Left ventricle myocardium superior (tissue), 1 donor: Measurements from ENCODE around the gene RNF130. TPM values are rescaled to one million over a fixed set of nuclear protein-coding genes. Genes with fewer than 3 reads are reported as not detected.
"Not testable (repeated sequence)": the region's sequence is repeated elsewhere in the genome, so short reads cannot be mapped to it uniquely, and the experiment has no call there.

ENCODE experiments used
- ATAC-seq: fragments of 200-7000 bp; cut with Tn5 transposase; one replicate; pipeline ENCODE4 v1.9.1; 2020; ENCODE audit warnings: mild to moderate bottlenecking, moderate library complexity
- DNase-seq: peaks from one replicate; pipeline ENCODE4 v3.0.0-alpha.2; 2020
- intact Hi-C: fragments of 100-400 bp; cut with micrococcal nuclease; formaldehyde crosslinking; loops from one replicate; pipeline ENCODE4 v1.11.0; 2022
- total RNA-seq: library from RNA; stranded (reverse); fragmentation: NEBNext Ultra II Directional; extraction: Animal tissue kit (Norgen Biotek cat#: 25700); gene quantifications from one replicate; pipeline ENCODE4 v1.2.1, GENCODE V29; 2021
- donor health status: DM: no; HTN: yes; CAD: no; lungs with severe emphysema.

The RNF130 gene
- total RNA-seq, 1 donor from 2014 or later: 46.8 TPM

GRCh38 chr5:179959118-179959517 is 112.4 kb downstream of the RNF130 start:
- intact Hi-C loops, ATAC-seq, DNase-seq: not testable (repeated sequence)

DNA sequence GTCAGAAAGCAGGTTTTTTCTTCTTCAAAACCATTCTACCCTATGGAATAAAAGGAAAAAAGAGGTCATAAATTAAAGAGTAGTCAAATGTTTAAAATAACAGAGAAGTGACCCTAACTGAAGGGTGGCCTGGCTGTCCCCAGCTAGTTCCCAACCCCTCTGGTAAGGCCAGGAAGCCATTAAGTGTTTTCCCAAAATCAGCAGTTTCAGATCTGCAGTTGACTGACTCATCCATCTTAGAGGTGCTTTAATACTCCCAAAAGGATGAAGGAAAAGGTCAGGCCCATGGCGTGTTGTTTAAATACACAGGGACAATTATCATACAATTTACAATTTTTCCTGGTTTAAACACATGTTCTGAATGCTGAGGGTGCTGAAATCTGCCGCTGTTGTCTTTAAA is 115.9 kb downstream of the RNF130 start:
- ATAC-seq (no peak), DNase-seq (no peak)
- intact Hi-C loops: no loop called here

GRCh38 chr5:179955062-179955461 is 116.5 kb downstream of the RNF130 start:
- ATAC-seq (no peak), DNase-seq (no peak)
- intact Hi-C loops: no loop called here

GRCh38 chr5:179954434-179954833 is 117.1 kb downstream of the RNF130 start:
- intact Hi-C loops: no loop called here
- DNase-seq (no peak), ATAC-seq (no peak)

DNA sequence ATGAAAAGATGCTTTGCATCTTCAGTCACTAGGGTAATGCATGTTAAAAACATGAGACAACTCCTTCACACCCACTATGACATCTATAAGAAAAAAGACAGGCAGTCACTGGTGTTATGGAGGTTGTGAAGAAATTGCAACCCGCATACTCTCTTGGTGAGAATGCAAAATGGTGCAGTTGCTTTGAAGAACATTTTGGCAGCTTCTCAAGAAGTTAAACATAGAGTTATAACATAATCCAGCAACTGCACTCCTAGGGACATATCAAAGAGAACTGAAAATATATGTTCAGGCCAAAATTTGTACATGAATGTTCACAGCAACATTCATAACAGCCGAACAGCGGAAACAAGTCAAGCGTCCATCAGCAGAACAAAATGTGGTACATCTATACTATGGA is 117.6 kb downstream of the RNF130 start:
- ATAC-seq: no peak
- intact Hi-C loops: no loop called here

DNA sequence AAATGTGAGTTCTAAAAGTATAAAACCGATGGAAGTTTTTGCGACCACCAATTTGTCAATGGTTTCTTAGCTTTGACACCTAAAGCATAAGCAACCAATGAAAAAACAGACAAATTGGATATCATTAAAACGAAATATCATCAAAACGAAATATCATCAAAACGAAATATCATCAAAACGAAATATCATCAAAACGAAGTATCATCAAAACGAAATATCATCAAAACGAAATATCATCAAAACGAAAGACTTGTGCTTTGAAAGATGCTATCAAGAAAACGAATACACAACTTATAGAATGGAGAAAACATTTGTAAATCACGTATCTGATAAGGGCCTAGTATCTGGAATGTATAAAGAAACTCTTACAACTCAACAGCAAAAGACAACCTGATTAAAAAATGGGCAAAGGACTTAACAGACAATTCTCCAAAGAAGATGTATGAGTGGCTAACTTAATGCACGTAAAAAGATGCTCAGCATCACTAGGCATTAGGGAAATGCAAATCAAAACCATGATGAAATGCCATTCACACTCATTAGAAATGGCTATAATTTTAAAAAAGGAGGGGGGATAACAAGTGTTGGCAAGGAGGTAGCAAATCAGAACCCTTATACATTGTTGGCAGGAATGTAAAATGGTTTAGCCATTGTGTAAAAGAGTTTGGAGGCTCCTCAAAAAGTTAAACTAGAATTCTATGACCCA is 134.4 kb downstream of the RNF130 start:
- intact Hi-C loops: no loop called here
- no peak for DNase-seq
- ATAC-seq: no peak

More for the DNA sequence above, 117.6 kb downstream of the RNF130 start:
- DNase-seq: no peak

DNA sequence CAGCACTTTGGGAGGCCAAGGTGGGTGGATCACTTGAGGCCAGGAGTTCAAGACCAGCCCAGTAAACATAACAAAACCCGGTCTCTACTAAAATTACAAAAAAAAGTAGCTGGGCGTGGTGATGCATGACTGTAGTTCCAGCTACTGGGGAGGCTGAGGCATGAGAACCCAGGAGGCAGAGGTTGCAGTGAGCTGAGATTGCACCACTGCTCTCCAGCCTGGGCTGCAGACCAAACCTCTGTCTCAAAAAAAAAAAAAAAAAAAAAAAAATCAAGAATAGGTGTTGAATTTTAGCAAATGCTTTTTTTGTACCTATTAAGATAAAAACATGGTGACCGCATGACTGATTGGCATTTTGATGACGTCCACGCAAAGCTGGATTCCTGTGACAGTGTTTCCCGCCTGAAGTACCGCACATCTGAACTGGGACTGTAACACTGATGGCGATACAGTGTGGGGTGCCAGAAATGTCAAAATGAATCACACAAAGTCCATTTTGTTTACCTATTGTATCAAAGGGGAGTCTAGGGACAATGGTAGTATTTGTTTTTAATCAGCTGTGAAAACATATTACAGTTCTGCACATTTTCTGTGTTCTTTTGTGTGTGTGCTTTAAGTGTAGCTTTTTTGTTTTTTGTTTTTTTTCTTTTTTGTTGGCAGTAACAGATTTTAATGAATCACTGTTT is 140.6 kb downstream of the RNF130 start:
- DNase-seq: no peak
- intact Hi-C loops: no loop called here
- ATAC-seq: no peak

DNA sequence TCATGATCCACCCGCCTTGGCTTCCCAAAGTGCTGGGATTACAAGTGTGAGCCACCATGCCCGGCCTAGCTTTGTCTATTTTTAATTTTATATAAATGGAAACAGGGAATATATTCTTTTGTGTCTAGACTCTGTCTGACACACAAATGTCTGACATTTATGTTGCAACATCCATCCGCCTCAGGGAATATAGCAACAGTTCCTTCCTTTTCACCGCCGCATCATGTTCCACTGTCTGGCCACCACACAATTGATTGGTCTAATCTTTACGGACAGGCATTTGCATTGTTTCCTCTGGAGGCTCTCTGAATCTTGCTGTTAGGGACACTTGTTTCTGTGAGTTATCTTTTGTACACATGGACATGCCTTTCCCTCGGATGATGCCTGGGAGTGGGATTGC is 143.7 kb downstream of the RNF130 start:
- intact Hi-C loops: no loop called here
- DNase-seq (no peak), ATAC-seq (no peak)

- ATAC-seq (no peak), DNase-seq (no peak)
- intact Hi-C loops: no loop called here
These were observed 144.9 kb downstream of the RNF130 start for GRCh38 chr5:179926657-179927056.

- DNase-seq: no peak
- intact Hi-C loops: no loop called here
- no peak for ATAC-seq
These were observed 148.1 kb downstream of the RNF130 start for GRCh38 chr5:179923436-179923835.

GRCh38 chr5:179920175-179920574 is 151.4 kb downstream of the RNF130 start:
- DNase-seq (no peak), ATAC-seq (no peak)
- intact Hi-C loops: no loop called here

DNA sequence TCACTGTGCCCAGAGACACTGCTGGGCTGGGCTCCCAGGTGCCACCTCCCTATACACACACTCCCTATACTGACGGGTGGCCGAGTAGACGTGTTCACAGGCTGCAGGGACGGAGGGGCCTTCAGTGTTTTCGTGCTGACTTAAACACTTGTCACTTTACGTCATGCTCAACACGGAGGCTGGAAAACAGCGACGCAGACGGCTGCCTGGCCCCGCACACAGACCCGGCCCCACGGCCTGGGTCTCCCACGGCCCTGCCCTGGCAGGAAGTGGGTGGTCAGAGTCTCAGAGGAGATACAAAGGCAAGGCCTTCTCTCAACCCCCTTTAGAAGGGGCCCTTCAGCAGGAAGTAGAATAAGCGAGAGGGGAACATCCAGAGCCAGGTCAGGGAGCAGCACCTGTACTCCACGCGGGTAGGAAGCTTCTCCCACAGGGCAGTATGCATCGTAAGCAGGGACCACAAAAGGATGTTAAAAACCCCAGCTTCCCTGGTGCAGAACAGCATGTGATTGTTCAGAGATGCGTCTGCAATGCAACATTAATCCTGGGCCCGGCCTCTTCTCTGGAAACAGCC is 152.0 kb downstream of the RNF130 start:
- ATAC-seq (no peak), DNase-seq (no peak)
- intact Hi-C loops: no loop called here

- DNase-seq (no peak), ATAC-seq (no peak)
- intact Hi-C loops: no loop called here
These were observed 152.6 kb downstream of the RNF130 start for GRCh38 chr5:179918742-179919486.

DNA sequence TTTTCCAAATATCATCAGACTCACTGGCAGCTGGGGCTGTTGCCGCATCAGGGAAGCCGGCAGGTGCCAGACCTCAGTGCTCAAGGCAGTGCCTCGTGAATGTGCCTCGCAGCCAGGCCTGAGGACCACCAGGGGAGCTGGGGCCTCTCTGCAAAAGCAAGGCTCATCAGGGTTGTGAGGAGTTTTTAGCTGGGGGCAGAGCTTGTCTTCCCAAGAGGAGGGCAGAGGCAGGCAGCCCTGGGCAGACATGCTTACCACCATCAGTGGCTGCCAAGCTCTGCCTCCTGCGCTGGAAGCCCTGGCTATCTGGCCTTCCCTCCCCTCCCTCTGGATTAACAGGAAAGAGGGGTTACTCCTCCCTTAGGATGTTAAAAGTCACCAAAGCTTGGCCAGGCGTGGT is 155.0 kb downstream of the RNF130 start:
- intact Hi-C loops: no loop called here
- no peak for ATAC-seq

GRCh38 chr5:179915406-179915935 is 156.1 kb downstream of the RNF130 start:
- intact Hi-C loops: no loop called here
- DNase-seq: no peak
- no peak for ATAC-seq

More for the DNA sequence above, 155.0 kb downstream of the RNF130 start:
- DNase-seq: no peak

GRCh38 chr5:179914032-179914755 is 157.4 kb downstream of the RNF130 start:
- DNase-seq (no peak), ATAC-seq (peak; percentile 52)
- intact Hi-C loops: no loop called here

DNA sequence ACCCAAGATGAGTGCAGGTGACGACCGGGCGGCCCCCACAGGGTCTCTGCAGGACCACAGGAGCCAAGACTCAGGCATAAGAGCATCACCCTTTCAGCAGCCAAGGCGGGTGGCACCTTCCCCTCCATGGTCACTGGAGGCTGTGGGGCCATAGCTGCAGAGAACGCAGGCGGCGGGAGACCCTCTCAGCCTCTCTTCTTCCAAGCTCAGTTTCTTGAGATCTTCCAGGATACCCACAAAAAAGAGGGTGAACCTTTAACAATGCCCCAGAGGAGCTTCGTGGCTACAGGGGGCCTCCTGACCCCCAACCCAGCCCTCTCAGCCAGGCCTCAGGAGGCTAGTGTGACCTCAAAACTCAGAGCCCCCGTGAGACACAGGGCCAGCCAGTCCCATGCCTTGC is 158.1 kb downstream of the RNF130 start:
- intact Hi-C loops: no loop called here
- ATAC-seq (no peak), DNase-seq (no peak)

GRCh38 chr5:179912951-179913350 is 158.6 kb downstream of the RNF130 start:
- intact Hi-C loops: no loop called here
- peak; percentile 49 for DNase-seq
- no peak for ATAC-seq

- no peak for ATAC-seq
- intact Hi-C loops: no loop called here
- DNase-seq: no peak
These were observed 159.2 kb downstream of the RNF130 start for GRCh38 chr5:179912386-179912785.
